Measurements from ENCODE around the gene MAP3K20. TPM values are rescaled to one million over a fixed set of nuclear protein-coding genes. Genes with fewer than 3 reads are reported as not detected.

Gene MAP3K20
- total and polyA plus RNA-seq, 2 experiments from 2014 or later = 151 to 169 TPM

DNA sequence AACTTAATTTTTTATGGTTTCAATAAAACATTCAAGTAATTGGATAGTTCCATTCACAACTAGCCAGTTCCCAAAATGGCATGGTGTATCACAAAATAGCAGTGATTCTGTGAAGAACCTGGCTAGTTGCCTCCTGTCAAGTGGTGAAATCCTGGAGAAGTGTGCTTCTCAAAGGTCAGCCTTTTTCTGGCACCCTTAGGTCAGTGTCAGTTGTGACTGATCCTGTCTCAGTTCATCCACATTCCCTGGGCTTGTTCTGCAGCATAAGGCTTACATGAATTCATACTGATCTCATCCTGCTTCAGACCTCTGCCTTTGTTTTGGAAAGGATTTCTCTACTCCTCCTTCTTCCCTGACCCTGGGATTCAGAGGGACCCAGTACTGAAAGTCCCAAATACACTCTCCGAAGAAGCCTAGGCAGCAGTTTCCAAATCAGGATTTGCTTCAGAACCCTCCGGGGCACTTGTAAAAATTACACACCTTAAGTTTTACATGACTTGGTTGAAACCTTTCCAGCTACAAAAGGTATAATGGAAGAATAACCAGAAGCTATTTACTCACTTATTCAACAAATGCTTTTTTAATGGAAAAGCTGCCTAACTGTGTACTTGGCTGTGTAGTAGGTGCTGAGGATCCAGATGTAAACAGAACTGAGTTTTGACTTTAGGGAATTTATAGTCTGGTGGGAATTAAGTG lies 11.0 kb downstream of the MAP3K20 start:
- Histone ChIP-seq H3K9me3 (ENCODE audit: low read depth) (no peaks in the 10 kb centered on the region), H3K4me1 (ENCODE audit: low read depth) (peaks cover 46% of the 10 kb centered on the region), H3K36me3 (no peaks in the 10 kb centered on the region), H3K27me3 (no peaks in the 10 kb centered on the region), H3K27ac (peak overlapping the region; percentile 85), H3K4me3 (no peak overlapping the region)
- DNase-seq (ENCODE audit: low read depth in 1 of 2, low spot score in 1 of 2) = no peak
- TF ChIP-seq, protein P1, sequence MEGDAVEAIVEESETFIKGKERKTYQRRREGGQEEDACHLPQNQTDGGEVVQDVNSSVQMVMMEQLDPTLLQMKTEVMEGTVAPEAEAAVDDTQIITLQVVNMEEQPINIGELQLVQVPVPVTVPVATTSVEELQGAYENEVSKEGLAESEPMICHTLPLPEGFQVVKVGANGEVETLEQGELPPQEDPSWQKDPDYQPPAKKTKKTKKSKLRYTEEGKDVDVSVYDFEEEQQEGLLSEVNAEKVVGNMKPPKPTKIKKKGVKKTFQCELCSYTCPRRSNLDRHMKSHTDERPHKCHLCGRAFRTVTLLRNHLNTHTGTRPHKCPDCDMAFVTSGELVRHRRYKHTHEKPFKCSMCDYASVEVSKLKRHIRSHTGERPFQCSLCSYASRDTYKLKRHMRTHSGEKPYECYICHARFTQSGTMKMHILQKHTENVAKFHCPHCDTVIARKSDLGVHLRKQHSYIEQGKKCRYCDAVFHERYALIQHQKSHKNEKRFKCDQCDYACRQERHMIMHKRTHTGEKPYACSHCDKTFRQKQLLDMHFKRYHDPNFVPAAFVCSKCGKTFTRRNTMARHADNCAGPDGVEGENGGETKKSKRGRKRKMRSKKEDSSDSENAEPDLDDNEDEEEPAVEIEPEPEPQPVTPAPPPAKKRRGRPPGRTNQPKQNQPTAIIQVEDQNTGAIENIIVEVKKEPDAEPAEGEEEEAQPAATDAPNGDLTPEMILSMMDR (IDR thresholded peaks at IDR 0.05; ENCODE audit: low read depth, low read length) = no peak

- peaks cover 4% of the 10 kb centered on the region for H3K36me3 ChIP-seq
- H3K4me3 ChIP-seq = no peak overlapping the region
- H3K27ac ChIP-seq = peak overlapping the region; percentile 85
- peaks cover 50% of the 10 kb centered on the region for H3K4me1 ChIP-seq (ENCODE audit: low read depth)
- no peak for DNase-seq (ENCODE audit: low read depth in 1 of 2, low spot score in 1 of 2)
- H3K9me3 ChIP-seq (ENCODE audit: low read depth) = no peaks in the 10 kb centered on the region
- no peaks in the 10 kb centered on the region for H3K27me3 ChIP-seq
- TF ChIP-seq, protein P1 (IDR thresholded peaks at IDR 0.05; ENCODE audit: low read depth, low read length) = no peak
Observed at GRCh38 chr2:173087214-173087581, 11.6 kb downstream of the MAP3K20 start.

DNA sequence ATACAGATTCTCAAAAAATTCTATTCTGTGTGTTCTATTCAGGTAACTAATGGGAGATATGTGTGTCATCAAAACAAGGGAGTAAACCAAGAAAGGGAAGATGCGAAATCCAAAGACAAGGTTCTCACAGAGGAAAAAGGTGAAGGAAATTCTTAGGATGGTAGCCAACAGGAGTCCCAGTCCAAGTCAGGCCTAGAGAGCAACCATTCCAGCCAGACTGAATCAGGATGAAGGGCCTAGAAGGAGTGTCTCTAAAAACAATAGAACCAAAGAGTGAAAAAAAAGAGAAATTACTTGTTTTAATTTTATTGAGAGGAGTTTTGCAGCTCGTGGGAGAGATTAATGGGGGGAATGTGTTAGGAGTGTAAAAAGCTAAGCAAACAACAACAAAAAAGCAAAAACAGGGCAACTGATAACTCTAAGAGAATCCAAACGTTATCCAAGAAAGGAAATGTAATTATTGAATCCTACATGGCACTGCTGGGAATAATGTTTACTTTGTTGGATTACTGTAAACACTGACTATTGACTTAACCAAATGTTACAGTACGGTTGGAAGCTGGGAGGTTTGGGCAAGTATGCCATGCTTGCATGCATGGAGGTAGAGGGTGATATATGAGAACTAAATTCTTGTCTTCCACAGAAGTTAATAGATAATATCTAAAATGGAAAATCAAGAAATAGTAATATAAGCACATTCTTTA lies 12.3 kb downstream of the MAP3K20 start:
- H3K27me3 ChIP-seq = no peaks in the 10 kb centered on the region
- TF ChIP-seq, protein P1 (IDR thresholded peaks at IDR 0.05; ENCODE audit: low read depth, low read length) = no peak
- no peaks in the 10 kb centered on the region for H3K9me3 ChIP-seq (ENCODE audit: low read depth)
- no peak for DNase-seq (ENCODE audit: low read depth in 1 of 2, low spot score in 1 of 2)
- peak overlapping the region; percentile 85 for H3K27ac ChIP-seq
- H3K36me3 ChIP-seq = peaks cover 11% of the 10 kb centered on the region
- H3K4me3 ChIP-seq = no peak overlapping the region
- H3K4me1 ChIP-seq (ENCODE audit: low read depth) = peaks cover 50% of the 10 kb centered on the region

DNA sequence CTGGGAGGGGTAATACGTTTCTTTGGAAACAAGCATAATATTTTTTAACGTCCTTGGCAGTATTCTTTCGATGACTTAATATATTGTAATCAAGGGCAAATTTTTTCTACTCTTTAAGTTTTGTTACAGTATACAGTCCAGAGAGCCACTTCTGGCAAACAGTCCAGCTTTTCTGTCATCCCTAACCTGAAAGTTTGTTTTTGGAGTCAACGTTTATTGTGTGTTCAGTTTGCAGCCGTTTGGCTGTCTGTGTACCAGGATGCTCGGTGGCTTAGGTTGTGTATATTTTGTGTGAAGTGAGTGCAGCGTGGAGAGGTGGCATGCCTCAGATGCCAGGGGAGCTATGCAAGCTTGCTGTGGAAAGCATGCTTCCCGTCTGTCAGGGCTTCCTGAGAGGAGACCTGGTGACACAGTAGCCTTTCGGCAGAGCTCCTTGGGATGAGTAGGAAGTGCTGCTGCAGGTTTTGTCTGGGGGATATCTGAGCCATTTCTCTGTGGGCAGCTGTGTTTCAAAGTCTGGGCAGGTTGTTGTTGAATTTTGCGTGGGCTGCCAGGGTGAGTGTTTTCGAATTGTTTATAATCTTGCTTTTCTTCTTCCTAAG lies 14.7 kb downstream of the MAP3K20 start:
- no peak overlapping the region for H3K4me3 ChIP-seq
- peak; percentile 38 to 77 for DNase-seq (ENCODE audit: low read depth in 1 of 2, low spot score in 1 of 2)
- H3K27ac ChIP-seq = peak overlapping the region; percentile 73
- peaks cover 19% of the 10 kb centered on the region for H3K36me3 ChIP-seq
- H3K27me3 ChIP-seq = no peaks in the 10 kb centered on the region
- TF ChIP-seq, protein P1 (IDR thresholded peaks at IDR 0.05; ENCODE audit: low read depth, low read length) = no peak
- peaks cover 41% of the 10 kb centered on the region for H3K4me1 ChIP-seq (ENCODE audit: low read depth)
- no peaks in the 10 kb centered on the region for H3K9me3 ChIP-seq (ENCODE audit: low read depth)

DNA sequence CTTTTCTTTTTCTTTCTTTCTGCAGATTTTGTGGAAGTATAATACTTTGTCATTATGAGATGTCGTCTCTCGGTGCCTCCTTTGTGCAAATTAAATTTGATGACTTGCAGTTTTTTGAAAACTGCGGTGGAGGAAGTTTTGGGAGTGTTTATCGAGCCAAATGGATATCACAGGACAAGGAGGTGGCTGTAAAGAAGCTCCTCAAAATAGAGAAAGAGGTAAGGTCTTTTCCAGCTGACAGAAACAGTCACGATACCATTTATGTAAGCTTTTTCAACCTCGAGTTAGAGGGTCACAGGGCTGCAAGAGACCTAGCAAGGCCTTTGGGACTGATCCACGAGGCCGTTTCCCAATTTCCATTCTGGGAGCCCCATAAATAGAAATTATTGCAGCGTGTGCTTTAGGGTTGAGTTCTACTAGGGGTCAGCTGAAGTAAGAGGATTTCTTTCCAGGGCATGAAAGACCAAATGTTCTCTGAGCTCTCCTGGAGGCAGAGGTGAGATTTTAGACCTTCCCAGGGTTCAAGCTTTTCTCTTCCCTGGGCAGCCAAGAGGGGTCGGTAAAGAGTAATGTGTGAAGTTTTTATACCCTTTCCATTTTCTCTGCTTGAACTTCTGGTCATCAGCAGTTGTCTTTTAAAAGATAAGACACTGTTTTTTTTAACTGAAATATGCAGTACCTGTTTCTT lies 15.5 kb downstream of the MAP3K20 start:
- no peaks in the 10 kb centered on the region for H3K27me3 ChIP-seq
- no peak for DNase-seq (ENCODE audit: low read depth in 1 of 2, low spot score in 1 of 2)
- TF ChIP-seq, protein P1 (IDR thresholded peaks at IDR 0.05; ENCODE audit: low read depth, low read length) = peak; percentile 43
- peaks cover 25% of the 10 kb centered on the region for H3K36me3 ChIP-seq
- H3K27ac ChIP-seq = peak overlapping the region; percentile 73
- peaks cover 38% of the 10 kb centered on the region for H3K4me1 ChIP-seq (ENCODE audit: low read depth)
- H3K9me3 ChIP-seq (ENCODE audit: low read depth) = no peaks in the 10 kb centered on the region
- no peak overlapping the region for H3K4me3 ChIP-seq
